HEK293 (cell line): ENCODE results near the gene NFIC.

Experiments
- ATF2 ChIP-seq: fragments of 450-650 bp; formaldehyde crosslinking; IDR thresholded peaks from 2 replicates; pipeline ENCODE4 v1.5.1; 2016; ENCODE audit warnings: missing biosample characterization, missing genetic modification characterization, low read depth
- BCL6B ChIP-seq: fragments of 450-650 bp; formaldehyde crosslinking; IDR thresholded peaks from 2 replicates; pipeline ENCODE4 v1.5.1; 2017; ENCODE audit warnings: missing biosample characterization, missing genetic modification characterization
- GLIS1 ChIP-seq: fragments of 450-650 bp; formaldehyde crosslinking; IDR thresholded peaks from 2 replicates; pipeline ENCODE4 v1.5.1; 2016; ENCODE audit warnings: missing biosample characterization, missing genetic modification characterization
- HOXC10 ChIP-seq: sonication (generic); formaldehyde crosslinking; IDR thresholded peaks from 2 replicates; pipeline ENCODE4 v1.8.1; 2023; ENCODE audit warnings: mild to moderate bottlenecking, missing genetic modification reagents
- HOXD13 ChIP-seq: sonication (generic); formaldehyde crosslinking; IDR thresholded peaks from 2 replicates; pipeline ENCODE4 v1.8.0; 2022; ENCODE audit warnings: missing genetic modification reagents, borderline replicate concordance
- KLF8 ChIP-seq: fragments of 450-650 bp; formaldehyde crosslinking; IDR thresholded peaks from 2 replicates; pipeline ENCODE4 v1.5.1; 2016; ENCODE audit warnings: missing biosample characterization, missing genetic modification characterization
- MEIS1 ChIP-seq: sonication (generic); formaldehyde crosslinking; IDR thresholded peaks from 2 replicates; pipeline ENCODE4 v1.8.1; 2022; ENCODE audit warnings: missing genetic modification reagents, mild to moderate bottlenecking, borderline replicate concordance
- ZBTB20 ChIP-seq: fragments of 450-650 bp; formaldehyde crosslinking; IDR thresholded peaks from 2 replicates; pipeline ENCODE4 v1.5.1; 2016; ENCODE audit warnings: missing biosample characterization, missing genetic modification characterization
- ZBTB26 ChIP-seq: fragments of 450-650 bp; formaldehyde crosslinking; optimal IDR thresholded peaks from 2 replicates; pipeline ENCODE3; 2016; ENCODE audit warnings: missing biosample characterization, mild to moderate bottlenecking, missing genetic modification characterization
- ZNF10 ChIP-seq: fragments of 450-650 bp; formaldehyde crosslinking; IDR thresholded peaks from 2 replicates; pipeline ENCODE4 v1.5.1; 2017; ENCODE audit warnings: missing biosample characterization, missing genetic modification characterization
- ZNF121 ChIP-seq: fragments of 450-650 bp; formaldehyde crosslinking; IDR thresholded peaks from 2 replicates; pipeline ENCODE4 v1.5.1; 2016; ENCODE audit warnings: missing biosample characterization, missing genetic modification characterization
- ZNF132 ChIP-seq: fragments of 450-650 bp; formaldehyde crosslinking; IDR thresholded peaks from 2 replicates; pipeline ENCODE4 v1.5.1; 2017; ENCODE audit warnings: missing biosample characterization, missing genetic modification characterization, borderline replicate concordance
- ZNF138 ChIP-seq: fragments of 450-650 bp; formaldehyde crosslinking; IDR thresholded peaks from 2 replicates; pipeline ENCODE4 v1.5.1; 2016; ENCODE audit warnings: missing biosample characterization, missing genetic modification characterization, borderline replicate concordance
- ZNF175 ChIP-seq: fragments of 450-650 bp; formaldehyde crosslinking; IDR thresholded peaks from 2 replicates; pipeline ENCODE4 v1.5.1; 2016; ENCODE audit warnings: missing biosample characterization, missing genetic modification characterization
- ZNF184 ChIP-seq: fragments of 450-650 bp; IDR thresholded peaks from 2 replicates; pipeline ENCODE4 v1.5.1; 2018; ENCODE audit warnings: missing biosample characterization, mild to moderate bottlenecking, missing genetic modification characterization
- ZNF202 ChIP-seq: fragments of 450-650 bp; formaldehyde crosslinking; IDR thresholded peaks from 2 replicates; pipeline ENCODE4 v1.5.1; 2016; ENCODE audit warnings: missing biosample characterization, missing genetic modification characterization, borderline replicate concordance
- ZNF211 ChIP-seq: fragments of 450-650 bp; formaldehyde crosslinking; IDR thresholded peaks from 2 replicates; pipeline ENCODE4 v1.5.1; 2016; ENCODE audit warnings: low read depth, missing biosample characterization, missing genetic modification characterization
- ZNF239 ChIP-seq: fragments of 450-650 bp; formaldehyde crosslinking; IDR thresholded peaks from 2 replicates; pipeline ENCODE4 v1.5.1; 2016; ENCODE audit warnings: missing biosample characterization, missing genetic modification characterization
- ZNF423 ChIP-seq: fragments of 450-650 bp; formaldehyde crosslinking; IDR thresholded peaks from 2 replicates; pipeline ENCODE4 v1.5.1; 2016; ENCODE audit warnings: missing biosample characterization, missing genetic modification characterization
- ZNF624 ChIP-seq: fragments of 450-650 bp; formaldehyde crosslinking; IDR thresholded peaks from 2 replicates; pipeline ENCODE4 v1.5.1; 2017; ENCODE audit warnings: missing biosample characterization, missing genetic modification characterization
- ZNF658 ChIP-seq: fragments of 450-650 bp; formaldehyde crosslinking; IDR thresholded peaks from 2 replicates; pipeline ENCODE4; 2016; ENCODE audit warnings: missing biosample characterization, missing genetic modification characterization
- ZNF670 ChIP-seq: fragments of 450-650 bp; formaldehyde crosslinking; IDR thresholded peaks from 2 replicates; pipeline ENCODE4 v1.5.1; 2016; ENCODE audit warnings: missing biosample characterization, missing genetic modification characterization, low read depth
- ZNF701 ChIP-seq: fragments of 450-650 bp; formaldehyde crosslinking; IDR thresholded peaks from 2 replicates; pipeline ENCODE4 v1.5.1; 2016; ENCODE audit warnings: missing biosample characterization, missing genetic modification characterization
- ZNF747 ChIP-seq: fragments of 450-650 bp; formaldehyde crosslinking; IDR thresholded peaks from 2 replicates; pipeline ENCODE4 v1.5.1; 2016; ENCODE audit warnings: missing biosample characterization, missing genetic modification characterization
- ZNF792 ChIP-seq: fragments of 450-650 bp; formaldehyde crosslinking; IDR thresholded peaks from 2 replicates; pipeline ENCODE4 v1.5.1; 2016; ENCODE audit warnings: missing biosample characterization, missing genetic modification characterization
- ZNF837 ChIP-seq: fragments of 450-650 bp; formaldehyde crosslinking; IDR thresholded peaks from 2 replicates; pipeline ENCODE4 v1.5.1; 2016; ENCODE audit warnings: missing biosample characterization, missing genetic modification characterization
- ZSCAN4 ChIP-seq: fragments of 450-650 bp; formaldehyde crosslinking; IDR thresholded peaks from 2 replicates; pipeline ENCODE4 v1.5.1; 2017; ENCODE audit warnings: missing biosample characterization, missing genetic modification characterization
- TF ChIP-seq, protein P1 (sequence below): fragments of 450-650 bp; formaldehyde crosslinking; IDR thresholded peaks from 2 replicates; pipeline ENCODE4 v1.5.1; 2016; ENCODE audit warnings: missing biosample characterization, missing genetic modification characterization
- TF ChIP-seq, protein P2 (sequence below): fragments of 450-650 bp; formaldehyde crosslinking; IDR thresholded peaks from 2 replicates; pipeline ENCODE4 v1.5.1; 2016; ENCODE audit warnings: missing biosample characterization, missing genetic modification characterization

Gene NFIC

GRCh38 chr19:3365093-3365835 is 1.1 kb upstream of the NFIC start (continued):
- TF ChIP-seq ZNF624 (tag by site-specific recombination) (no peak), ZNF658 (tag by site-specific recombination) (no peak), ZNF138 (tag by site-specific recombination) (no peak), ZNF747 (no peak), ZNF239 (tag by site-specific recombination) (no peak), KLF8 (tag by site-specific recombination) (peak; percentile 20; the same call in 1 of the 2 replicates), ZNF670 (no peak), ZNF837 (tag by site-specific recombination) (no peak), ZNF10 (tag by site-specific recombination) (no peak), ZNF701 (tag by site-specific recombination) (no peak), ZBTB20 (tag by site-specific recombination) (no peak), ZBTB26 (tag by site-specific recombination) (no peak), ZSCAN4 (0 out of 2 replicates have a peak, but pooled peaks have one; percentile 18), HOXD13 (CRISPR knock-in tag) (no peak), ZNF792 (no peak), BCL6B (tag by site-specific recombination) (no peak), ZNF423 (tag by site-specific recombination) (0 out of 2 replicates have a peak, but pooled peaks have one; percentile 24), MEIS1 (no peak), ZNF184 (tag by site-specific recombination) (no peak), ATF2 (tag by site-specific recombination) (no peak), ZNF175 (tag by site-specific recombination) (no peak), ZNF211 (tag by site-specific recombination) (no peak), GLIS1 (peak; percentile 21; the same call in 1 of the 2 replicates), HOXC10 (no peak), ZNF121 (no peak), ZNF202 (tag by site-specific recombination) (no peak), ZNF132 (tag by site-specific recombination) (no peak)
- TF ChIP-seq, protein P1, sequence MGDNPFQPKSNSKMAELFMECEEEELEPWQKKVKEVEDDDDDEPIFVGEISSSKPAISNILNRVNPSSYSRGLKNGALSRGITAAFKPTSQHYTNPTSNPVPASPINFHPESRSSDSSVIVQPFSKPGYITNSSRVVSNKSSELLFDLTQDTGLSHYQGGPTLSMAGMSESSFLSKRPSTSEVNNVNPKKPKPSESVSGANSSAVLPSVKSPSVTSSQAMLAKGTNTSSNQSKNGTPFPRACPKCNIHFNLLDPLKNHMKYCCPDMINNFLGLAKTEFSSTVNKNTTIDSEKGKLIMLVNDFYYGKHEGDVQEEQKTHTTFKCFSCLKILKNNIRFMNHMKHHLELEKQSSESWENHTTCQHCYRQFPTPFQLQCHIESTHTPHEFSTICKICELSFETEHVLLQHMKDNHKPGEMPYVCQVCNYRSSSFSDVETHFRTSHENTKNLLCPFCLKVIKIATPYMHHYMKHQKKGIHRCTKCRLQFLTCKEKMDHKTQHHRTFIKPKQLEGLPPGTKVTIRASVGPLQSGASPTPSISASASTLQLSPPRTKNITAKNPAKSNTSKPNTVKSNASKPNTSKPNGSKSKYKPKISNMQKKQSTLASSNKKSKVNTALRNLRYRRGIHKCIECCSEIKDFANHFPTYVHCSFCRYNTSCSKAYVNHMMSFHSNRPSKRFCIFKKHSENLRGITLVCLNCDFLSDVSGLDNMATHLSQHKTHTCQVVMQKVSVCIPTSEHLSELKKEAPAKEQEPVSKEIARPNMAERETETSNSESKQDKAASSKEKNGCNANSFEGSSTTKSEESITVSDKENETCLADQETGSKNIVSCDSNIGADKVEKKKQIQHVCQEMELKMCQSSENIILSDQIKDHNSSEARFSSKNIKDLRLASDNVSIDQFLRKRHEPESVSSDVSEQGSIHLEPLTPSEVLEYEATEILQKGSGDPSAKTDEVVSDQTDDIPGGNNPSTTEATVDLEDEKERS, result no peak
- TF ChIP-seq, protein P2, sequence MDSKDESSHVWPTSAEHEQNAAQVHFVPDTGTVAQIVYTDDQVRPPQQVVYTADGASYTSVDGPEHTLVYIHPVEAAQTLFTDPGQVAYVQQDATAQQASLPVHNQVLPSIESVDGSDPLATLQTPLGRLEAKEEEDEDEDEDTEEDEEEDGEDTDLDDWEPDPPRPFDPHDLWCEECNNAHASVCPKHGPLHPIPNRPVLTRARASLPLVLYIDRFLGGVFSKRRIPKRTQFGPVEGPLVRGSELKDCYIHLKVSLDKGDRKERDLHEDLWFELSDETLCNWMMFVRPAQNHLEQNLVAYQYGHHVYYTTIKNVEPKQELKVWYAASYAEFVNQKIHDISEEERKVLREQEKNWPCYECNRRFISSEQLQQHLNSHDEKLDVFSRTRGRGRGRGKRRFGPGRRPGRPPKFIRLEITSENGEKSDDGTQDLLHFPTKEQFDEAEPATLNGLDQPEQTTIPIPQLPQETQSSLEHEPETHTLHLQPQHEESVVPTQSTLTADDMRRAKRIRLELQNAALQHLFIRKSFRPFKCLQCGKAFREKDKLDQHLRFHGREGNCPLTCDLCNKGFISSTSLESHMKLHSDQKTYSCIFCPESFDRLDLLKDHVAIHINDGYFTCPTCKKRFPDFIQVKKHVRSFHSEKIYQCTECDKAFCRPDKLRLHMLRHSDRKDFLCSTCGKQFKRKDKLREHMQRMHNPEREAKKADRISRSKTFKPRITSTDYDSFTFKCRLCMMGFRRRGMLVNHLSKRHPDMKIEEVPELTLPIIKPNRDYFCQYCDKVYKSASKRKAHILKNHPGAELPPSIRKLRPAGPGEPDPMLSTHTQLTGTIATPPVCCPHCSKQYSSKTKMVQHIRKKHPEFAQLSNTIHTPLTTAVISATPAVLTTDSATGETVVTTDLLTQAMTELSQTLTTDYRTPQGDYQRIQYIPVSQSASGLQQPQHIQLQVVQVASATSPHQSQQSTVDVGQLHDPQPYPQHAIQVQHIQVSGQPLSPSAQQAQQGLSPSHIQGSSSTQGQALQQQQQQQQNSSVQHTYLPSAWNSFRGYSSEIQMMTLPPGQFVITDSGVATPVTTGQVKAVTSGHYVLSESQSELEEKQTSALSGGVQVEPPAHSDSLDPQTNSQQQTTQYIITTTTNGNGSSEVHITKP (tag by site-specific recombination), result peak; percentile 73
